Caco-2 (cell line): ENCODE data around the gene ASB1. TPM values are rescaled to one million over a fixed set of nuclear protein-coding genes. Genes with fewer than 3 reads are reported as not detected.

Experiments used
- BruUV-seq: library from RNA; stranded (reverse); fragments of 400-500 nt; replicated peaks from 2 replicates; lab custom pipeline; 2021; lab: Mats Ljungman, UMichigan
- CTCF ChIA-PET: fragments of 300-600 bp; sonication (Branson Sonifier 250); formaldehyde crosslinking; loops from one replicate; lab custom pipeline; 2022; ENCODE audit warnings: antibody characterized with exemption; lab: Charles Lee
- POLR2A ChIA-PET: fragments of 300-600 bp; sonication (Branson Sonifier 250); formaldehyde crosslinking; loops from one replicate; lab custom pipeline; 2022; ENCODE audit warnings: antibody characterized with exemption; lab: Charles Lee
- DNase-seq, 2 experiments: peaks; one replicate each; pipeline versions ENCODE4 v3.0.0 to v3.0.0-alpha.2; 2020 to 2022
- H3K27me3 ChIP-seq: replicated peaks from 2 replicates; pipeline ENCODE4 v1.6.0; 2011; ENCODE audit warnings: low read length; ENCODE audit not compliant: control insufficient read depth, insufficient read depth
- H3K36me3 ChIP-seq: 2 replicates; pipeline ENCODE4 v1.5.1; 2011; ENCODE audit warnings: low read length; ENCODE audit not compliant: control insufficient read depth, insufficient read depth
- H3K4me1 ChIP-seq: fragments of 250-450 bp; sonication (Bioruptor Pico); 2 replicates; pipeline ENCODE4 v1.5.1; 2020; ENCODE audit warnings: mild to moderate bottlenecking
- H3K4me3 ChIP-seq: 2 replicates; pipeline ENCODE4 v1.5.1; 2011; ENCODE audit warnings: low read depth, mild to moderate bottlenecking, control low read depth, low read length
- H3K9me3 ChIP-seq: fragments of 250-450 bp; sonication (Bioruptor Pico); 2 replicates; pipeline ENCODE4 v1.5.1; 2020; ENCODE audit warnings: mild to moderate bottlenecking, moderate library complexity
- H3K27ac Mint-ChIP-seq: one replicate; pipeline ENCODE4 v1.8.0; 2022; ENCODE audit warnings: mixed read lengths; ENCODE audit not compliant: unreplicated experiment
- H3K27me3 Mint-ChIP-seq: one replicate; pipeline ENCODE4 v1.8.0; 2022; ENCODE audit warnings: mixed read lengths; ENCODE audit not compliant: insufficient read depth, unreplicated experiment
- H3K36me3 Mint-ChIP-seq: one replicate; pipeline ENCODE4 v1.8.0; 2022; ENCODE audit warnings: mild to moderate bottlenecking, mixed read lengths; ENCODE audit not compliant: insufficient read depth, unreplicated experiment
- H3K4me1 Mint-ChIP-seq: one replicate; pipeline ENCODE4 v1.8.0; 2022; ENCODE audit warnings: low read depth, mixed read lengths; ENCODE audit not compliant: unreplicated experiment
- H3K4me3 Mint-ChIP-seq: one replicate; pipeline ENCODE4 v1.8.0; 2022; ENCODE audit warnings: mild to moderate bottlenecking, moderate library complexity, mixed read lengths; ENCODE audit not compliant: unreplicated experiment
- H3K9me3 Mint-ChIP-seq: one replicate; pipeline ENCODE4 v1.8.0; 2022; ENCODE audit warnings: mixed read lengths; ENCODE audit not compliant: unreplicated experiment
- intact Hi-C: fragments of 100-400 bp; cut with micrococcal nuclease; formaldehyde crosslinking; loops from one replicate; pipeline ENCODE4 v1.10.0; 2022; ENCODE audit not compliant: unreplicated experiment
- total RNA-seq: library from RNA; stranded (reverse); gene quantifications from 2 replicates; pipeline ENCODE4 v1.2.3, GENCODE V29; 2022
- TF ChIP-seq, protein P1 (sequence below), 2 experiments: fragments of 200-600 bp in 1 of 2; IDR thresholded peaks; 1 replicate in 1 of 2; 2 replicates in 1 of 2; pipeline versions ENCODE4 v1.5.1 to v1.8.0; 2011 to 2022; ENCODE audit warnings: antibody characterized with exemption in 1 of 2, control low read depth in 1 of 2, inconsistent platforms in 1 of 2, low read depth in 1 of 2, low read length in 1 of 2, mild to moderate bottlenecking in 1 of 2, moderate library complexity in 1 of 2; ENCODE audit not compliant: insufficient read depth in 1 of 2, severe bottlenecking in 1 of 2, unreplicated experiment in 1 of 2

Gene ASB1
- total RNA-seq, 1 experiment from 2014 or later, result 16.9 TPM

- Mint-ChIP-seq H3K4me3 (no peak overlapping the region), H3K27ac (no peak overlapping the region)
- TF ChIP-seq, protein P1, sequence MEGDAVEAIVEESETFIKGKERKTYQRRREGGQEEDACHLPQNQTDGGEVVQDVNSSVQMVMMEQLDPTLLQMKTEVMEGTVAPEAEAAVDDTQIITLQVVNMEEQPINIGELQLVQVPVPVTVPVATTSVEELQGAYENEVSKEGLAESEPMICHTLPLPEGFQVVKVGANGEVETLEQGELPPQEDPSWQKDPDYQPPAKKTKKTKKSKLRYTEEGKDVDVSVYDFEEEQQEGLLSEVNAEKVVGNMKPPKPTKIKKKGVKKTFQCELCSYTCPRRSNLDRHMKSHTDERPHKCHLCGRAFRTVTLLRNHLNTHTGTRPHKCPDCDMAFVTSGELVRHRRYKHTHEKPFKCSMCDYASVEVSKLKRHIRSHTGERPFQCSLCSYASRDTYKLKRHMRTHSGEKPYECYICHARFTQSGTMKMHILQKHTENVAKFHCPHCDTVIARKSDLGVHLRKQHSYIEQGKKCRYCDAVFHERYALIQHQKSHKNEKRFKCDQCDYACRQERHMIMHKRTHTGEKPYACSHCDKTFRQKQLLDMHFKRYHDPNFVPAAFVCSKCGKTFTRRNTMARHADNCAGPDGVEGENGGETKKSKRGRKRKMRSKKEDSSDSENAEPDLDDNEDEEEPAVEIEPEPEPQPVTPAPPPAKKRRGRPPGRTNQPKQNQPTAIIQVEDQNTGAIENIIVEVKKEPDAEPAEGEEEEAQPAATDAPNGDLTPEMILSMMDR (IDR thresholded peaks at IDR 0.05; ENCODE audit: insufficient read depth in 1 of 2, low read depth in 1 of 2, low read length in 1 of 2, severe bottlenecking in 1 of 2, unreplicated experiment in 1 of 2), result no peak
Measured at GRCh38 chr2:238433300-238433915, 6.7 kb downstream of the ASB1 start.

DNA sequence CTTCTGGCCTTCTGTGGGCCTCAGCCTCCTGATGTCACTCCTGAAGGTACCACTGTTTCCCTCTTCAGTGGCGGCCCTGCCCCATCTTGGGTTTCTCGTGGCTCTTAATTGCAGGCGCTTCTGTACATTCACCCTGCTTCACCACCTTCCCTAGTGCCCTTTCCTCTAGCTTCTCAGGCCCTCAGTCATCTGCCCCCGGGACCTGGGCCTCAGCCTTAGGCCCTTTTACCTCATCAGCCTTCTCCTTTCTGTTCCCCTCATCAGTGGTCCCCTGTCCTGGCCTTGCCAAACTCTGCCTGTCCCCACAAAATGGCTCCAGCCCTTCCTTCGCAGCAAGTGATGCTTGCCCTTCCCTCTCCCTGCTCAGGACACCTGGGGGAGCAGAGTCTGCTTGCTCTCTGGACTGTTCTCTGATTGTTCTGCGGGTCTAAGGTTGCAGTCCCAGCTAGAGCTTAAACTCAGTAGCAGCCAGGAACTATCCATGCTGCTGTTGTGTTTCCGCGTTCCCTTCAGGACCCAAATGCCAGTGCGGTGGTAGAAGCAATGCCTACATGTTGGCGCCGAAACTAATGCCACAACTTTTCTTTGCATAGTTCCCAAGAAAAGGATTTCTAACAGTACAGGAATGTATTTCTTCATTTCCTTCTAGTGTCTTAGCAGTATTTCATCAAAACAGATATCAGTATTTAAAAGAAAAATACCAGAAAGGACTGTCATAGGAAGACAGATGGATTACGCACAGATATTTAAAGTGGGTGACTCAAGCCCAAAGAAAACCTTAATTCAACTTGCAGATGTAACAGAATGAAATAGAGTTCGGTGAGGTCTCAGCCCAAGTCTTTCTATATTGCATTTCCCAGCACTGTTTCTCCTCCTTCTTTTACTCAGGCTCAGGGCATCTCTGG, 7.5 kb downstream of the ASB1 start:
- Histone ChIP-seq H3K4me3 (no peak overlapping the region), H3K9me3 (no peaks in the 10 kb centered on the region), H3K4me1 (no peaks in the 10 kb centered on the region), H3K27me3 (no peaks in the 10 kb centered on the region), H3K36me3 (no peaks in the 10 kb centered on the region)
- H3K4me3 Mint-ChIP-seq, result no peak overlapping the region
- H3K36me3 Mint-ChIP-seq, result peaks cover 28% of the 10 kb centered on the region
- H3K4me1 Mint-ChIP-seq, result no peaks in the 10 kb centered on the region
- DNase-seq, result no peak
- H3K27ac Mint-ChIP-seq, result no peak overlapping the region
- BruUV-seq, result no TSS peak
- ChIA-PET POLR2A (no interaction called here), CTCF (no interaction called here)
- intact Hi-C loops, result no loop called here
- no peaks in the 10 kb centered on the region for H3K27me3 Mint-ChIP-seq
- no peaks in the 10 kb centered on the region for H3K9me3 Mint-ChIP-seq
- TF ChIP-seq, protein P1 (IDR thresholded peaks at IDR 0.05; ENCODE audit: insufficient read depth in 1 of 2, low read depth in 1 of 2, low read length in 1 of 2, severe bottlenecking in 1 of 2, unreplicated experiment in 1 of 2), result no peak

More at GRCh38 chr2:238433300-238433915, 6.7 kb downstream of the ASB1 start:
- ChIA-PET CTCF (no interaction called here), POLR2A (no interaction called here)
- no peaks in the 10 kb centered on the region for H3K4me1 Mint-ChIP-seq
- H3K9me3 Mint-ChIP-seq, result no peaks in the 10 kb centered on the region
- DNase-seq, result no peak
- no peaks in the 10 kb centered on the region for H3K27me3 Mint-ChIP-seq
- no peaks in the 10 kb centered on the region for H3K4me1 ChIP-seq
- BruUV-seq, result no TSS peak
- no peak overlapping the region for H3K4me3 ChIP-seq
- intact Hi-C loops, result no loop called here
- H3K36me3 Mint-ChIP-seq, result peaks cover 20% of the 10 kb centered on the region
- H3K9me3 ChIP-seq, result no peaks in the 10 kb centered on the region
- H3K27me3 ChIP-seq, result no peaks in the 10 kb centered on the region
- H3K36me3 ChIP-seq, result no peaks in the 10 kb centered on the region

DNA sequence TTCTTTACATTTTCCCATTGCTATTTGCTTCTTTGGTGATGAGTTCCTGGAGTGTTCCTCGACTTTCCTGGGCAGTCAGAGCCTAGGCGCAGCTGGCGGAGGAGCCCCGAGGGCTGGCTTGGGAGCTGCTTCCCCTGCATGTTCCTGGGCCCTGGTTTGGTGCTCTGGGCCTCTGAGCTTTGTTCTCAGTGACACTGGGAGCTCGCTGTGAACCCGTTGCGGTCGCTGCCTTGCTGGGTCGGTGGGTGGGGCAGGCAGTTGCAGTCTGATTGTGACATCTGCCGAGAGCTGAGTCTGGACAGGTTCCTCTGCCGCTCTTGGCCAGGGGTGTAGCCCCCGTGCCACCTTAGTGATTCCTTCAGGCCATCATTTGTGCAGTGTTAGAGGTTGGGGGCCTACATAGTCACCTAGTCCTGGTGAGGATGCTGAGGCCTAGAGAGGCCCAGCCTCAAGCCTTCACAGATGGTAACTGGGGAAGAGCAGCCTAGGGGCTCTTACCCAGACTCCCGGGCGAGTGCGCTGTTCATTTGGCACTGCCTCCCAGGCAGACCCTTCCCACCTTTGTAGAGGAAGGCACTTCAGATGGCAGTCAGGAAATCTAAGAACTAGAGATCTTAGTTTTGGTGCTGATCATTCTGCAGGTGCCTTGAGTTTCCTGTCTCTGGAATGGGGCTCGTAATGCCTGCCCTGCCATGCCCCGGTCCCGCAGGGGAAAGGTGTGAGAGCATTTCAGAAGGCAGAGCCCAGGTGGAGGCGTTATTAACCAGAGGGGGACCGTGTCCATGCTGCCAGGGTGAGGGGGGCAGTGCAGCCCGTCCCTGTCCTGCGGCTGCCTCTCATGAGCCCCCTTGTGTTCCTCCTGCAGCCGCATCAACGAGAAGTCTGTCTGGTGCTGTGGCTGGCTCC, 8.4 kb downstream of the ASB1 start:
- no peaks in the 10 kb centered on the region for H3K27me3 ChIP-seq
- intact Hi-C loops, result no loop called here
- no peaks in the 10 kb centered on the region for H3K9me3 Mint-ChIP-seq
- no peak overlapping the region for H3K27ac Mint-ChIP-seq
- H3K4me3 ChIP-seq, result no peak overlapping the region
- H3K36me3 Mint-ChIP-seq, result peaks cover 26% of the 10 kb centered on the region
- CTCF ChIA-PET, result no interaction called here
- H3K27me3 Mint-ChIP-seq, result no peaks in the 10 kb centered on the region
- BruUV-seq, result no TSS peak
- no peak overlapping the region for H3K4me3 Mint-ChIP-seq
- no peak for DNase-seq
- no peaks in the 10 kb centered on the region for H3K9me3 ChIP-seq
- no peaks in the 10 kb centered on the region for H3K4me1 Mint-ChIP-seq
- H3K4me1 ChIP-seq, result no peaks in the 10 kb centered on the region
- H3K36me3 ChIP-seq, result no peaks in the 10 kb centered on the region
- TF ChIP-seq, protein P1 (IDR thresholded peaks at IDR 0.05; ENCODE audit: insufficient read depth in 1 of 2, low read depth in 1 of 2, low read length in 1 of 2, severe bottlenecking in 1 of 2, unreplicated experiment in 1 of 2), result no peak
- POLR2A ChIA-PET, result no interaction called here
